ENCODE measurements around the gene FOXF1.

DNA sequence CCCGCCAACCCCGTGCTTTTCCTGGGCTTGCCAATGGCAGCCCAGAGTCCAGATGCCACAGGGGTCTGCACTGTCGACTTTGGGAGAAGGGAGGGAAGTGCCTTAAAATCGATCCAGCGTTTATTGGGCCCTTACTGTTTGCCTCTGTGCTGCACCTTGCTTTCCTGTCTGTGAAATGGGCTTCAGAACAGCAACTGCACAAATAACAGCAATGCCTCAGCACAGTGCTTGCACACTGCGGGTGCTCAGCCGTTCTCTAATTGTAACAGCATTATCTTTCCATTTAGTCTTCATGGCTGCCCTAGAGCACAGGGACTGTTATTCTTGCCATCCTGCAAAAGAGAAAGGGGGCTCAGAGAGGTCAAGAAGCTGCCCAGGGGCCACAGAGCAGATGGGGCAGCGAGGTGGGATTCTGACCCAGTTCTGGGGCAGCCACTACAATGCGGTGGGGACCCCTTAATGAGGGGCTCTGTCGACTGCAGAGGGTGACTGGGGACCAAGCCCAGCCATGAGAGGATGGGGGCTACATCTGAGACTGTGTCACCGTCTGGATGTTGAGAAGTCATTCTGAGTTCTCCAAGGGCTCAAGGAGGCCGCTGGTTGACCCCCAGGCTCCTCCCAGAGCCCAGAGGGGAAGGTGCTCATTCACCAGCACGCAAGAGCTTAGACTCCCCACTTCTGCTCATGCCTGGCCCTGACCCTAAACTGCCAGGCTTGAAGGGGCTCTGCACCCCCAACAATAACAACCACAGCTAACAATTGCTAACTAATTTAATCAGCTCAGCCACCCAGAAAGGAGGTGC is 9.4 kb upstream of the FOXF1 start:
- TF ChIP-seq, protein P1, sequence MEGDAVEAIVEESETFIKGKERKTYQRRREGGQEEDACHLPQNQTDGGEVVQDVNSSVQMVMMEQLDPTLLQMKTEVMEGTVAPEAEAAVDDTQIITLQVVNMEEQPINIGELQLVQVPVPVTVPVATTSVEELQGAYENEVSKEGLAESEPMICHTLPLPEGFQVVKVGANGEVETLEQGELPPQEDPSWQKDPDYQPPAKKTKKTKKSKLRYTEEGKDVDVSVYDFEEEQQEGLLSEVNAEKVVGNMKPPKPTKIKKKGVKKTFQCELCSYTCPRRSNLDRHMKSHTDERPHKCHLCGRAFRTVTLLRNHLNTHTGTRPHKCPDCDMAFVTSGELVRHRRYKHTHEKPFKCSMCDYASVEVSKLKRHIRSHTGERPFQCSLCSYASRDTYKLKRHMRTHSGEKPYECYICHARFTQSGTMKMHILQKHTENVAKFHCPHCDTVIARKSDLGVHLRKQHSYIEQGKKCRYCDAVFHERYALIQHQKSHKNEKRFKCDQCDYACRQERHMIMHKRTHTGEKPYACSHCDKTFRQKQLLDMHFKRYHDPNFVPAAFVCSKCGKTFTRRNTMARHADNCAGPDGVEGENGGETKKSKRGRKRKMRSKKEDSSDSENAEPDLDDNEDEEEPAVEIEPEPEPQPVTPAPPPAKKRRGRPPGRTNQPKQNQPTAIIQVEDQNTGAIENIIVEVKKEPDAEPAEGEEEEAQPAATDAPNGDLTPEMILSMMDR (IDR thresholded peaks at IDR 0.05), result no peak
- no peak for TF ChIP-seq POLR2A (IDR thresholded peaks at IDR 0.05)
